Glomerular endothelial cell (primary cell): Measurements from ENCODE around the gene SLC6A2. TPM values are rescaled to one million over a fixed set of nuclear protein-coding genes. Genes with fewer than 3 reads are reported as not detected.

Experiments
- DNase-seq: peaks from one replicate; pipeline ENCODE4 v3.0.0-alpha.2; 2011; ENCODE audit warnings: low read depth, low spot score; ENCODE audit errors: extremely low read depth
- total RNA-seq: library from RNA; depleted of rRNA; stranded (reverse); fragments of >200 nt; gene quantifications from 2 replicates; pipeline ENCODE4 v1.2.3, GENCODE V29; 2015

SLC6A2 gene
- total RNA-seq, 1 donor from 2014 or later: not detected

DNA sequence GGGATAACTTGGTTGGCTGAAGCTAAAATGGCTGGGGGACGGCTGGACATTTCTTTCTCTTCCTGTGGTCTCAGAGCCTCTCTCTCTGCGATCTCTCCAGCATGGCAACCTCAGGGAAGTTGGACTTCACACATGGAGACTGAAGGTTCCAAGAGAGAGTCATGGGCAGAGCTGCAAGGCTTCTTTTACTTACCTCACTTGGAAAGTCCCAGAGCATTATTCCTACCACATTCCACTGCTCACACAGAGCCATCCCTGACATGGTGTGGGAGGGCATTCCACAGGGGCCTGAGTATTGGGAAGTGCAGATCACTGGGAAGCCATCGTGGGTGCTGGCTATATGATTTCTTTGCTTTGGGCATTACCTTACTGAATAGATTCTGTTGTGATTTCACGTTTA, 9.8 kb upstream of the SLC6A2 start:
- DNase-seq: no peak

DNA sequence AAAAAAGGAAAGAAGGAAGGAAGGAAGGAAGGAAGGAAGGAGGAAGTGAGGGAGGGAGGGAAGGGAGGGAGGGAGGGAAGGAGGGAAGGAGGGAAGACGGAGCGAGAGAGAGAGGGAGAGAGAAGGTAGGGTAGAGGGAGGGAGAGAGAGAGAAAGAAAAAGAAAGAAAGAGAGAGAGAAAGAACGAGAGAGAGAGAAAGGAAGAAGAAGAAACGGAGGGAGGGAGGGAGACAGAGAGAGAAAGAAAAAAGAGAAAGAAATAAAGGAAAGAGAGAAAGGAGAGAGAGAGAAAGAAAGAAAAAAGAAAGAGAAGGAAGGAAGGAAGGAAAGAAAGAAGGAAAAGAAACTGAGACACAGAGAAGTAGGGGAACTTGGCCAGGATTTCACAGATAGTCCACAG, 8.4 kb upstream of the SLC6A2 start:
- no peak for DNase-seq

GRCh38 chr16:55647798-55648197, 8.0 kb upstream of the SLC6A2 start:
- DNase-seq: no peak

- DNase-seq: no peak
These were observed 3.7 kb upstream of the SLC6A2 start for GRCh38 chr16:55651841-55652824.

- no peak for DNase-seq
These were observed 2.7 kb upstream of the SLC6A2 start for GRCh38 chr16:55653106-55653505.

- DNase-seq: no peak
These were observed 349 bp upstream of the SLC6A2 start for GRCh38 chr16:55655381-55655896.

- DNase-seq: no peak
These were observed 904 bp downstream of the SLC6A2 start for GRCh38 chr16:55656691-55657092.

GRCh38 chr16:55657616-55658015, 1.8 kb downstream of the SLC6A2 start:
- no peak for DNase-seq

GRCh38 chr16:55658898-55659420, 3.2 kb downstream of the SLC6A2 start:
- no peak for DNase-seq

DNA sequence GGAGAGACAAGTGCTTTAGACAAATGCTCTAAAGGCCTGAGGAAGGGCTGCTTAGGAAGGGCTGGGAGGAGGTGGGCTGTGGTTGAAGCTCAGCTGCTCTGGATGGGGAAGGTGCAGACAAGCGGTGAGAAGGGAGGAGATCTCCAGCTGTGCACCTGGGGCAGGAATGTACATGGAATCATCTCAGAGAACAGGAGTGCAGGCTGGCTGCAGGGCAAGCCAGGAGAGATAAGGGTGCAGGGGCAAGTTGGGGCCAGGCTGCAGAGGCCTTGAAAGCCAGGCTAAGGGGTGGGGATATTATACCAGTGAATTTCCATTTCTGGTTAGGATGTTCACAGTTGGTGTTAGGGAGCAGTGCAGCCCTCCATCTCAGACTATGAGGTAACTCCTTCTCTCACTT, 4.2 kb downstream of the SLC6A2 start:
- no peak for DNase-seq

- no peak for DNase-seq
These were observed 5.0 kb downstream of the SLC6A2 start for GRCh38 chr16:55660828-55661227.

DNA sequence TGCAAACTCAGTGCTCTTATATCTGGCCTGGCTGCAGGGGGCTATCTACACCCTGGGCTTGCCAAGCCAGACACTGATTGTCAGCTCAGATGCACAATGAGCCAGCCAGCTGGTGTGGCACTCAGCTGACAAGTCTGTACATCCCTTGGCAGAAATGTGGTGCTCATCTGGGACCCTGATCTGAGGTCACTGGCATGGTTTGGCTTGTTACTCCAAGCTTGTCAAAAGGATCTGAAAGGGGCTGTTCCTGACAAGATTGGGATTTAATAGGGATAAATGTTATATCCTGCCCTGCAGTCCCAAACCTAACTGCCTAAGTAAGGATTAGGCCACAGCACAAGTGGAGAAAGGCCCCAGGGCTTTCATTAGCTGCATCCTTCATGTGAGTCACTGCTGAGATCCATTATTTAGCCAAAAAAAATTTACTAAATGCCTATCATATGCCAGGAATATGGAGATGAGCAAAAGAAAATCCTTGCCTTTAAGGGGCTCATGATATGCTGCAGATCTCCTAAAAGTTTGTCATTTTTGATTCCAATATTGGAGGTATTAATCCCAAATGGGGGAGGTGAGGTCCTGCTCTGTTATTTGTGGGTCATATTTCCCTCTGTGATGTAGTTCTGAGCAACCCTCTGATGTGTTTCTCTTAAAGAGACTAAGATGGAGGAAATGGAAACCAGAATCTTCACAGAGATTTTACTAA, 6.3 kb downstream of the SLC6A2 start:
- no peak for DNase-seq

- no peak for DNase-seq
These were observed 6.8 kb downstream of the SLC6A2 start for GRCh38 chr16:55662644-55663031.

DNA sequence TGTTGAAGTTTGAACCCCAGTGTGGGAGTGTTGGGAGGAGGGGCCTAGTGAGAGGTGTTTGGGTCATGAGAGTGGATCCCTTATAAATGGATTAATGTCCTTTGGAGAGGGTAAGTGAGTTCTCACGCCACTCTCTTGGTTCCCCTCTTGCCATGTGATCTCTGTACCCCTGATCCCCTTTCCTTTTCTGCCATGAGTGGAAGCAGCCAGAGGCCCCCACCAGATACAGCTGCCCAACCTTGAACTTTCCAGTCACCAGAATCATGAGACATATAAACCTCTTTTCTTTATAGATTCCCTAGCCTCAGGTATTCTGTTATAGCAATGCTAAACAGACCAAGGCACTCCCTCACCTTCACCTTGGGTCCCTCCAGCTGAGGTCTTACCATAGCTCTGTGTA, 7.4 kb downstream of the SLC6A2 start:
- no peak for DNase-seq

GRCh38 chr16:55663765-55664677, 8.2 kb downstream of the SLC6A2 start:
- DNase-seq: no peak

GRCh38 chr16:55664786-55665407, 9.1 kb downstream of the SLC6A2 start:
- DNase-seq: no peak

DNA sequence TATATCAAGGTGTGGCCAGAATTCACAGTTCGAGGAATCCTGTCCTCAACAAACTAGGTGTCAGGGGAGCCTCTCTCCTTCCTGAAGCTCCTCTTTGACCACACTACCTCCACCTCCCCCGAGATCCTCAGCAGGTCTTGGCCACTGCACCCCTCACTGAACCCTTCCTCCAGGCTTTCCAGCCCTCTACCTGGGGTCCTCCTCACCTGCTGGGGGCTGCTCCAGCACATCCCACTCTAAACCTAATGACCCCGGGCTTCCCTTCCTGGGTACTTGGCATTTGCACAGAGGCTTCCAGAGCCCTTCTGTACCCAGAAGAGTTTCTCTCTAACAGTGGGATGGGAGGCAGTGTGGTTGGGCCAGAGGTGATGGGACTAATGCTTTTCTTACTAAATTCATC, 9.7 kb downstream of the SLC6A2 start:
- no peak for DNase-seq

- DNase-seq: no peak
These were observed 10.2 kb downstream of the SLC6A2 start for GRCh38 chr16:55666012-55666411.

GRCh38 chr16:55667753-55668152, 12.0 kb downstream of the SLC6A2 start:
- no peak for DNase-seq
